Osteocyte (in vitro differentiated cells): ENCODE measurements around the gene LIPI. TPM values are rescaled to one million over a fixed set of nuclear protein-coding genes. Genes with fewer than 3 reads are reported as not detected.

ENCODE experiments used
- DNase-seq: peaks from one replicate; pipeline ENCODE4 v3.0.0; 2021; ENCODE audit warnings: mixed read lengths; ENCODE audit not compliant: unreplicated experiment; ENCODE audit errors: extremely low spot score
- H3K27ac Mint-ChIP-seq: one replicate; pipeline ENCODE4 v1.8.0; 2021; ENCODE audit warnings: mild to moderate bottlenecking, mixed read lengths; ENCODE audit not compliant: unreplicated experiment
- H3K27me3 Mint-ChIP-seq: one replicate; pipeline ENCODE4 v1.8.0; 2021; ENCODE audit warnings: mixed read lengths; ENCODE audit not compliant: unreplicated experiment
- H3K36me3 Mint-ChIP-seq: one replicate; pipeline ENCODE4 v1.8.0; 2021; ENCODE audit warnings: mixed read lengths; ENCODE audit not compliant: unreplicated experiment
- H3K4me1 Mint-ChIP-seq: one replicate; pipeline ENCODE4 v1.8.0; 2021; ENCODE audit warnings: mixed read lengths; ENCODE audit not compliant: unreplicated experiment
- H3K4me3 Mint-ChIP-seq: one replicate; pipeline ENCODE4 v1.8.0; 2021; ENCODE audit warnings: mild to moderate bottlenecking, moderate library complexity, mixed read lengths; ENCODE audit not compliant: unreplicated experiment
- H3K9me3 Mint-ChIP-seq: one replicate; pipeline ENCODE4 v1.8.0; 2021; ENCODE audit warnings: mixed read lengths; ENCODE audit not compliant: unreplicated experiment
- total RNA-seq: library from RNA; stranded (reverse); gene quantifications from 2 replicates; pipeline ENCODE4 v1.2.1, GENCODE V29; 2021
- TF ChIP-seq, protein P1 (sequence below): fragments of 200-600 bp; sonication (generic); IDR thresholded peaks from 2 replicates; pipeline ENCODE4 v1.5.0; 2021; ENCODE audit warnings: antibody characterized with exemption, mild to moderate bottlenecking, moderate library complexity

LIPI gene
- total RNA-seq, 1 donor from 2014 or later, result not detected

DNA sequence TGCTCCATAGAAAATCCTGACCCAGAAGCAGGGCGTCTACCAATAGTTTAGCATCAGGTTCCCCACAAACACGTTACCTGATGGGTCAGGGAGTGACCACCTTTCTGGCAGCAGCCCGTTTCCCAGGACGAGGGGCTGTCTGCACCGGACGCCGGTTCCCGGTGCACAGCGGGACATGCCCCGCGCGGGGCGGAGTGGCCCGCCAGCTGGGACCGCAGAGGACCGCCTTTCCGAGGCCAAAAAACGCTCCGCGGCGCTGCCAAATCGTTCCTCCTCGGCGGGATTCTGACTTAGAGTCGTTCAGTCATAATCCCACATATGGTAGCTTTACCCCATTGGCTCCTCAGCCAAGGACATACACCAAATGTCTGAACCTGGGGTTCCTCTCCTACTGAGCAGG lies 126.1 kb downstream of the LIPI start:
- Mint-ChIP-seq H3K4me3 (no peak overlapping the region), H3K9me3 (peaks cover 8% of the 10 kb centered on the region), H3K27me3 (no peaks in the 10 kb centered on the region), H3K4me1 (no peaks in the 10 kb centered on the region), H3K27ac (no peak overlapping the region), H3K36me3 (no peaks in the 10 kb centered on the region)
- TF ChIP-seq, protein P1, sequence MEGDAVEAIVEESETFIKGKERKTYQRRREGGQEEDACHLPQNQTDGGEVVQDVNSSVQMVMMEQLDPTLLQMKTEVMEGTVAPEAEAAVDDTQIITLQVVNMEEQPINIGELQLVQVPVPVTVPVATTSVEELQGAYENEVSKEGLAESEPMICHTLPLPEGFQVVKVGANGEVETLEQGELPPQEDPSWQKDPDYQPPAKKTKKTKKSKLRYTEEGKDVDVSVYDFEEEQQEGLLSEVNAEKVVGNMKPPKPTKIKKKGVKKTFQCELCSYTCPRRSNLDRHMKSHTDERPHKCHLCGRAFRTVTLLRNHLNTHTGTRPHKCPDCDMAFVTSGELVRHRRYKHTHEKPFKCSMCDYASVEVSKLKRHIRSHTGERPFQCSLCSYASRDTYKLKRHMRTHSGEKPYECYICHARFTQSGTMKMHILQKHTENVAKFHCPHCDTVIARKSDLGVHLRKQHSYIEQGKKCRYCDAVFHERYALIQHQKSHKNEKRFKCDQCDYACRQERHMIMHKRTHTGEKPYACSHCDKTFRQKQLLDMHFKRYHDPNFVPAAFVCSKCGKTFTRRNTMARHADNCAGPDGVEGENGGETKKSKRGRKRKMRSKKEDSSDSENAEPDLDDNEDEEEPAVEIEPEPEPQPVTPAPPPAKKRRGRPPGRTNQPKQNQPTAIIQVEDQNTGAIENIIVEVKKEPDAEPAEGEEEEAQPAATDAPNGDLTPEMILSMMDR, result no peak
- no peak for DNase-seq

DNA sequence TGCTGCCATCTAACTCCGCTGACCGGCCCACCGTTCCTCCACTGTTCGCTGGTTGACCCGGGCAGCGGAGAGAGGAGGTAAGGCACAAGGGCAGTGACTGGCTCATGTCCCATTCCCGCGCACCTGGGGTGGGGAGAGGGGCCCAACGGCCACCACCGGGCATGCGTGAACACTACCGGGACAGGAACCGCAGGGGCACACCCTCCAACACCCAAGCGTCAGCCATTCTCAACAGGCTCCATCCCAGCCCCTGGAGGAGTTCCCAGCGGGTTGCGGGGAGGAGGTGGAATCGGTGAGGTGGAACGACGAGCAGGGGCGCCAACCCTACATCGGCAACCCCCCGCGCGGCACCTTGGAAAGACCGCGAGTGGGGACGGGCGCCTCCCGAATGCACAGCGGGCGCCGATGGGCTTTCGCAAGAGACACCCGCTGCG lies 126.7 kb downstream of the LIPI start:
- Mint-ChIP-seq H3K36me3 (no peaks in the 10 kb centered on the region), H3K27ac (no peak overlapping the region), H3K4me1 (no peaks in the 10 kb centered on the region), H3K9me3 (peaks cover 12% of the 10 kb centered on the region), H3K4me3 (no peak overlapping the region), H3K27me3 (no peaks in the 10 kb centered on the region)
- DNase-seq, result no peak
- TF ChIP-seq, protein P1, result no peak

DNA sequence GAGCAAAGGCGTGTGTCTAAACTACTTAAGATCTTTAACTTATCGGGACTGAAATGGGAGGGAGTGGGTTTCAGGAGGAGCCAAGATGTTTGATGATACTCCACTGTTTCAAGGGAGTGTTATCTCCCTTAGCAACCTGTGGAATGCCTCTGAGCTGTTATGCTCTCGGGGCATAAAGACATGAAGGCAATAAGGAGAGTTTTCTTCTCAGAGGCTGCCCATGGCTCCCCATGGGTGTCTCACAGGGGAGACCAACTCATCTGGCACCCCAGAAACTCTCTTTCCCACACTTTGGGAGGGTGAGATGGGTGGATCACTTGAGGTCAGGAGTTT lies 130.0 kb downstream of the LIPI start:
- H3K4me1 Mint-ChIP-seq, result no peaks in the 10 kb centered on the region
- no peak for DNase-seq
- no peaks in the 10 kb centered on the region for H3K36me3 Mint-ChIP-seq
- no peak overlapping the region for H3K27ac Mint-ChIP-seq
- TF ChIP-seq, protein P1, result no peak
- peaks cover 22% of the 10 kb centered on the region for H3K9me3 Mint-ChIP-seq
- no peaks in the 10 kb centered on the region for H3K27me3 Mint-ChIP-seq
- no peak overlapping the region for H3K4me3 Mint-ChIP-seq

DNA sequence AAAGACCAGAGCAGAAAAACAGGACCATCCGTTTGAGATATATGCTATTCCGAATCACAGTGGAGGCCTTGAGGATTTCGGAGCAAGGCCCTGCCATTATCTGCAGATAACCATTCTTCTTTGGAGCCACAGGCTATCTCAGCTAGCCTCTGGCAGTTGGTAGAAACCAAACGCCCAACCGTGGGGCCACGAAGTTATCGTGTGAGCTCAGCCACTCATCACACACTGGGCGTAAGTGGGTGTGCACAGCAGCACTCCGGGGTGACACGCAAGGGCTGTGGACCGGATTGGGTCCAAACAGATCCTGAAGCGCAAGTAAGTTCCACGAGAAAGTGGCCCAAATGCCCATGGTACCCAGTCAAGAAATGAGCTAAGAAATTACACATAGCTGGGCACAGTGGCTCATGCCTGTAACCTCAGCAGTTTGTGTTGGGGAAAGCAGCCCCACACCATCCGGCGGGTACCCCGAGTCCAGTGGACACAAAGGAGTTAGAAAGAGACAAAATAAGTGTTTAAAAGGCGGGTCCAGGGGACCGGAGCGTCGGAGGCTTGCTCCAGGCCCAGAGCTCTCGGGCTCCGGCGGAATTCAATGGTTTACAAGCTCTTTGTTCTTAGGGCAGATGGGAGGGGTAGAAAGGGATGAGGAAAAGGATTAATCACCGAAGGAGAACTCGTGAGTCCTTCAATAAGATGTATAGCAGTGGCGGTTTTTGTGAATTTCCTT lies 130.6 kb downstream of the LIPI start:
- Mint-ChIP-seq H3K4me1 (no peaks in the 10 kb centered on the region), H3K36me3 (no peaks in the 10 kb centered on the region), H3K27ac (no peak overlapping the region), H3K9me3 (peaks cover 22% of the 10 kb centered on the region), H3K4me3 (no peak overlapping the region), H3K27me3 (no peaks in the 10 kb centered on the region)
- TF ChIP-seq, protein P1, result no peak
- DNase-seq, result no peak

DNA sequence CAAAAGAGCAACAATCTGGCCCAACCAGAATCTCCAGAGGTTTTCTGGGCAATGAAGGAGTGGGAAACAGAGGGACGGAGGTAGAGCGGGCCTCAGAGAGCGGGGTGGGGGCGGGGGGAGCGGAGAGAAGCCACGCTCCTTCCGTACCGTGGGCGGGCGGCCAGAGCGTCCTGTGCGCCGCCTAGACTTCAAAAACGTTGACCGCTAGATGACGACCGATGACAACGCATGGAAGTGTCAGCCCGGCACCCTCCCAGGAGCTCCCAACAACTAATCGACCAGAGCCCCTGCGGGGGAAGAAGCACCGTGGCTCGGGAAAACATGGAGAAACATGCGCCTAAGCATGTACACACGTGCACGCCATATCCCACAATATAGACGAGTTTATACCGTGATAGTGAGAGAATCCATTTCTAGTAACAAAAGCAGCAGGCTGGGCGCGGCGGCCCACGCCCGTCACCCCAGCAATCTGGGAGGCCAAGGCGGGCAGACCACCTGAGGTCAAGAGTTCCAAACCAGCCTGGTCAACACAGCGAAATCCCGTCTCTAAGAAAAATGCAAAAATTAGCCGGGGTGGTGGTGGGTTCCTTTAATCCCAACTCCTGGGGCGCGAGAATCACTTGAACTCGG lies 131.9 kb downstream of the LIPI start:
- H3K9me3 Mint-ChIP-seq, result peaks cover 22% of the 10 kb centered on the region
- TF ChIP-seq, protein P1, result no peak
- H3K36me3 Mint-ChIP-seq, result no peaks in the 10 kb centered on the region
- H3K4me1 Mint-ChIP-seq, result no peaks in the 10 kb centered on the region
- no peak for DNase-seq
- no peak overlapping the region for H3K27ac Mint-ChIP-seq
- H3K4me3 Mint-ChIP-seq, result no peak overlapping the region
- H3K27me3 Mint-ChIP-seq, result no peaks in the 10 kb centered on the region
